GM18517 (cell line): Measurements from ENCODE around the gene COA1.
A peak's percentile ranks its signal among the peaks of the same experiment; 100 is the strongest.
"Not testable (repeated sequence)": the region's sequence is repeated elsewhere in the genome, so short reads cannot be mapped to it uniquely, and the experiment has no call there.

Experiments
- ATAC-seq: cut with Tn5 transposase; IDR thresholded peaks from one replicate; pipeline ENCODE4 v1.9.1; 2021; ENCODE audit warnings: mild to moderate bottlenecking, moderate library complexity; ENCODE audit not compliant: unreplicated experiment

COA1 gene, protein sequence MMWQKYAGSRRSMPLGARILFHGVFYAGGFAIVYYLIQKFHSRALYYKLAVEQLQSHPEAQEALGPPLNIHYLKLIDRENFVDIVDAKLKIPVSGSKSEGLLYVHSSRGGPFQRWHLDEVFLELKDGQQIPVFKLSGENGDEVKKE

DNA sequence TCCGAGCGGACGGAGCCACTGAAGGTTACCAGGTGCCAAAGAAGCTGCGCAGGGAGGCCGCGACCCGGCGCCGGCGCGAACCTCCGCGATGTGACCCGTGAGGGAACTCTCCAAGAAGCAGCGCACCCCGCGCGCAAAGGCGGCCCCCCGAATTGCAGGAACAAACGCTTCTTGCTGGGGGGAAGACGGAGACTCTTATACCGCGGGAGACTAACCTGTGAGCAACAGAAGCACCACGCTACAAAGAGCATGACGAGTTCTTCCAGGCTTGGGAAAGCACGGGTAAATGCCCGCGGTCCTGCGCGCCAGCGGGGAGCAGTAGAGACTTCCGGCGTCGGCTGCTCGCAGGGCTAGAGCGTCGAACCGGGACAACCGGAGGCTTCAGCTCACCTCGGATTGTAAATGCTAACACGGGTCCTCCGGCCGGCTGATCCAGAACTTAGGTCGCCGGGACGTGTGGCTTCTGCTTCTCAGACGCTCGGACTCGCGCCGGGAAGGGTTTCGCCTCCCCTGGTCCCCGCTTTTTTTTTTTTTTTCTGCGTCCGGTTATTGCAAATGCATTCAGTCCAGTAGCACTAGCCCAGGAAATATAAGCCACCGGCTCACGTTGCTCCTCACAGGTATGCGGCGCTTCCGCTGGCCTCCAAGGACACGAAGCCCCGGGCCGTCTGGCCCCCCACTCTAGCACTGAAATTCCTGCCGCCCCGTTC, at the start of gene COA1:
Gene COA1, minus strand, starts transcription at position 310 of the 710 bp plus-strand sequence. CDS start 80,909 bp downstream, outside the sequence.
- peak; percentile 79 for ATAC-seq

DNA sequence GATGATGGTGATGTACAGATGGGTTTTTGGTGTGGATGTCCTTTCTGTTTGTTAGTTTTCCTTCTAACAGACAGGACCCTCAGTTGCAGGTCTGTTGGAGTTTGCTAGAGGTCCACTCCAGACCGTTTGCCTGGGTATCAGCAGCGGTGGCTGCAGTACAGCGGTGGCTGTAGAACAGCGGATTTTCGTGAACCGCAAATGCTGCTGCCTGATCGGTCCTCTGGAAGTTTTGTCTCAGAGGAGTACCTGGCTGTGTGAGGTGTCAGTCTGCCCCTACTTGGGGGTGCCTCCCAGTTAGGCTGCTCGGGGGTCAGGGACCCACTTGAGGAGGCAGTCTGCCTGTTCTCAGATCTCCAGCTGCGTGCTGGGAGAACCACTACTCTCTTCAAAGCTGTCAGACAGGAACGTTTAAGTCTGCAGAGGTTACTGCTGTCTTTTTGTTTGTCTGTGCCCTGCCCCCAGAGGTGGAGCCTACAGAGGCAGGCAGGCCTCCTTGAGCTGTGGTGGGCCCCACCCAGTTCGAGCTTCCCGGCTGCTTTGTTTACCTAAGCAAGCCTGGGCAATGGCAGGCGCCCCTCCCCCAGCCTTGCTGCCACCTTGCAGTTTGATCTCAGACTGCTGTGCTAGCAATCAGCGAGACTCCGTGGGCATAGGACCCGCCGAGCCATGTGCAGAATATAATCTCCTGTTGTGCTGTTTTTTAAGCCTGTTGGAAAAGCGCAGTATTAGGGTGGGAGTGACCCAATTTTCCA, 49.1 kb upstream of the COA1 start:
- ATAC-seq: not testable (repeated sequence)

DNA sequence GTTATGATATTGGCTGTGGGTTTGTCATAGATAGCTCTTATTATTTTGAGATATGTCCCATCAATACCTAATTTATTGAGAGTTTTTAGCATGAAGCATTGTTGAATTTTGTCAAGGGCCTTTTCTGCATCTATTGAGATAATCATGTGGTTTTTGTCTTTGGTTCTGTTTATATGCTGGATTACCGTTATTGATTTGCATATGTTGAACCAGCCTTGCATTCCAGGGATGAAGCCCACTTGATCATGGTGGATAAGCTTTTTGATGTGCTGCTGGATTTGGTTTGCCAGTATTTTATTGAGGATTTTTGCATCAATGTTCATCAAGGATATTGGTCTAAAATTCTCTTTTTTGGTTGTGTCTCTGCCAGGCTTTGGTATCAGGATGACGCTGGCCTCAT, 45.9 kb upstream of the COA1 start:
- ATAC-seq: not testable (repeated sequence)

DNA sequence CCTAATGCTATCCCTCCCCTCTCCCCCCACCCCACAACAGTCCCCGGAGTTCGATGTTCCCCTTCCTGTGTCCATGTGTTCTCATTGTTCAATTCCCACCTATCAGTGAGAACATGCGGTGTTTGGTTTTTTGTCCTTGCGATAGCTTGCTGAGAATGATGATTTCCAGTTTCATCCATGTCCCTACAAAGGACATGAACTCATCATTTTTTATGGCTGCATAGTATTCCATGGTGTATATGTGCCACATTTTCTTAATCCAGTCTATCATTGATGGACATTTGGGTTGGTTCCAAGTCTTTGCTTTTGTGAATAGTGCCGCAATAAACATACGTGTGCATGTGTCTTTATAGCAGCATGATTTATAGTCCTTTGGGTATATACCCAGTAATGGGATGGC, 43.9 kb upstream of the COA1 start:
- not testable (repeated sequence) for ATAC-seq

DNA sequence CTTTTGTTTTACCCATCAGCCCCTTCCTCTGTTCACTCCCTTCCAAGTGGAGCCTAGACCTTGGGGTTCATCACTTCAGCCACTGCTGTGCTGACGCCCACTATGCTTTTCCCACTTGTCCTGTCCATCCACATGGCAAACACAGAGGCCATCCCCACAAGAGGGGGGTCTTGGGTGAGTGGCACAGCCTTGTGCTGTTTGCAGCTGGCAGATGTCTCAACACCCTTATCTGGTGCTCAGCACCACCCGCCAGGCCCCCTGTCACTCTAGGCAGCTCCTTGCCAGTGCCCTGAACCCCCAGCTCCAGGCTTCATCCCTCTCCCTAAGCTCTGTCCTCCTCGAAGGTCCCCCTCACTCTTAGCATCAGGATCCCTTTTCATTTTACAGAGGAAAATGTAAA, 42.2 kb upstream of the COA1 start:
- no peak for ATAC-seq

DNA sequence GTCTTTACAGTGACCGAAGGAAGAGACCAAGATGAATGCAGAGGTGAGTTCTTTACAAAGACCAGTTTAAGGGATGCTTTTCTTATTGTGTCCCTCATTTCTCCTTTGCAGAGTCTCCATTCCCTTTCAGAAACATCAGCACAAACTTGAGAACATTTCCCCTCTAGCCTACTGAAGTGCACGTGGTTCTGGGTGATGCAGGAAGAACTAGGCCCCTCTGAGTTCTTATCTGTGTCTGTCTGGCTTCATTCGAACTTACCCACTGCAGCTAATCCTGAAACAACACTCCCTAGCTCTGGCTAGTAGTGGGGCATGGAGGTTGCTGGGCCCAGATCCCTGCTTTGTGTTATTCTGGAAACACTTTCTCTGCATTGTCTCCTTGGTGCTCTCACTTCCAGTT, 41.8 kb upstream of the COA1 start:
- ATAC-seq: no peak

DNA sequence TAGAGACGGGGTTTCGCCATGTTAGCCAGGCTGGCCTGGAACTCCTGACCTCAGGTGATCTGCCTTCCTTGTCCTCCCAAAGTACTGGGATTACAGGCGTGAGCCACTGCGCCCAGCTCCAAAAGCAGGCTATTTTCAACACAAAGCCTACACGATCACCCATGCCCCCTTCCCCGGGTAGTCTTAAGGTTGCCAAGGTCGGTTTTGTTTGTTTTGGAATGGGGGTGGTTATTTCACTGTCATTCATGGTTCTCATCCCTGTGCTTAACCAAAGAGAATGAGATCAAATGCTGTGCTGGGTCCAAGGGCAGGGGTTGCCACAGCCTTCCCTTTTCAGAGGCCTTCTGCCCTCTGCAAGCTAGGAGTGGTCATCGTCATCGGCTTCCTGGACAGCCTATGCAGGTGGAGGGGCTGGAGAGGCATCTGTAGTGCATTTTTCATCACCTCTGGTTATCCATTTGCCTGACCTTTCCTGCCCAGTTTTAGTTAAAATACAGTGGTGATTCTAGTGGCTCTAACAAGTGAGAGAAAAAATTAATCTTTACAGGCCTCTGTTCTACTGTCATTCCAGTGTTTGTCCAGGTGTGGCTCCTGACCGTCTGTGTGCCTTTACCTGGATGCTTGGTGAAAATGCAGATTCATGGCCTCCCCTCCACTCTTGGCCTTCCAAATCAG, 40.6 kb upstream of the COA1 start:
- ATAC-seq: no peak

DNA sequence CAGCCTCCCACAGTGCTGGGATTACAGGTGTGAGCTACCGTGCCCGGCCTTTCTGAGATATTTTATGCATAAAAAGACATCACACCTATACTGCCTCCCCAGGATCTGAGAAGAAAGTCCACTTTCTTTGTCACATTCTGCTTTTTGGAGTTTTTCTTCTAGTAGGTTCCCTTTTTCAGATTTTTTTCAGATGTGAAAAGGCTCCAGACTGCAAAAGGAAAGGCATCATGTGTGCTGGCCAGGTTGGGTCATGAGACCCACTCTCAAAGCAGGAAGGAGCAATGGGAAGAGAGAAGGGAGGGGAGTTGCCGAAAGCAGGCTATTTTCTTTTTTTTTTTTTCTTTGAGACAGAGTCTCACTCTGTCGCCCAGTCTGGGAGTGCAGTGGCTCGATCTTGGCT, 40.0 kb upstream of the COA1 start:
- ATAC-seq: no peak

DNA sequence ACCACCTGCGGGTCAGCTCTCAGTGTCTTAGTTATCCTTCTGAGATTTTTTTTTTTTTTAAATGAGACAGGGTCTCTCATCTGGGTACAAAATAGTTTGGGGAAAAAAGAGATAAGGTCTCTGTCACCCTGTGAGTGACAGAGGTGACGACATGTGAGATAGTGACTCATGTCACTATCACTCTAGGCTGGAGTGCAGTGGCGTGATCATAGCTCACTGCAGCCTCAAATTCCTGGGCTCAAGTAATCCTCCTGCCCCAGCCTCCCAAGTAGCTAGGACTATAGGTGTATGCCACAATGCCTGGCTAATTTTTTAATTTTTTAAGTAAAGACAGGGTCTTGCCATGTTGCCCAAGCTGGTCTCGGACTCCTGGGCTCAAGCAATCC, 39.6 kb upstream of the COA1 start:
- ATAC-seq: no peak

DNA sequence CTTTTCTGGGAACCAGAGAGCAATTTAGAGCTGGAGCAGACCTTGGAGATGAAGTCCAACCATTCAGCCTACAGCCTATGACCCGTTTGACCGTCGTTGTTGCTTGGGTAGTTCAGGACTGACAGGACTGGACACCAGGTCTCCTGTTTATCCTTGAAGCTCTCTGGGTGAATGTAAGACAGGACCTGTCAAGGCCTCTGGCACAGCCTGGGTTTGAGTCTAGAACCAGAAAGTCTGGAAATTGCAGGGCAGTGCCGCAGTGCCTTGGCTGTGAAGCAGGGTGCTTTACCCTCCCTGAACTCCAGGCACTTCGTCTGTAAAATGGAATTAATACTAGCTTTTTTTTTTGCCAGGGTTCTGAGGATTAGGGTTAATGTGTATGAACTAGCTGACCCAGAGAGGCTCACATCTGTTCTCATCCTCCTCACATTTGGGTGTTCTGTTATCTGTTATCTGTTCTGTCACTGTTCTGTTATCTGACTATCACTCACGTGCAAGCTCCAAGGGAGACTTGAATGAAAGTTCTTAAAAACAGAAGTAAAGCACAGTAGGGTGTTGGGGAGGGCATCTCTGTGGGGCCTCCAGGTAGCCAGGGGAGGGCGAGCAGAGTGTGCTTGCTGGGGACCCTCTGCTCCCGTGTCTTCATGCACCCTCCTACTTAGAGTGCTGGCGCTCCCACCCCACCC, 39.0 kb upstream of the COA1 start:
- no peak for ATAC-seq

DNA sequence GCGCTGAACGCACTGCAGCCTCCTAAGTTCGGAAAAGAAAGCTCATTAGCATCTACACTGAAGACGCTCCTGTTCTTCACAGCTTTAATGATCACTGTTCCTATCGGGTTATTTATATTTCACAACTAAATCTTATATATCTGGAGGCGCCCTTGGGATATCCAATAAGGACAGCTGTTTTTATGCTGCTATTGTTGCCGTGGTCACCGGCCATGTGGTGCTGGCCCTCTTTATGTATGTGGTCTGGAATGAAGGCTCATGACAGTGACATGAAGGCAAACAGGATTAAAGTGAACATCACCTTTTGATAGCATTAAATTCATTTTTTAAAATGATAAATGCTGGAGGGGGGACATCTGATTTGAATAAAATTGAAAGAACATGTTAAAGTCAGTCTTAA, 38.0 kb upstream of the COA1 start:
- no peak for ATAC-seq

DNA sequence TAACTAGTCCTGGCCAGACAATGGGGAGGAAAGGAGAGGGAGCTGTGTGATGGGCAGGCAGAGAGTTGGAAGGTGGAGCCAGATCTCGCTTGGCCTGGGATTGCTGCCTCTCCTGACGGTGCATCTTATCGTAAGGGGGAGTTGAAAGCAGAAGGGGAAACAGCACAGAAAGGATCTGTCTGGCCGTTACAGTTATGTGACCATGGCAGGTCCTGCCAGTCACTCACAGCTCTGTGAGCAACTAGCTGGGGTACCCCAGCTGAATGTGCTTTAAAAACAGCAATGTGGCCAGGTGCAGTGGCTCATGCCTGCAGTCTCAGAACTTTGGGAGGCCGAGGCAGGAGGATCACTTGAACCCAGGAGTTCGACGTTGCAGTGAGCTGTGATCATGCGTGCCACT, 37.2 kb upstream of the COA1 start:
- ATAC-seq: no peak

DNA sequence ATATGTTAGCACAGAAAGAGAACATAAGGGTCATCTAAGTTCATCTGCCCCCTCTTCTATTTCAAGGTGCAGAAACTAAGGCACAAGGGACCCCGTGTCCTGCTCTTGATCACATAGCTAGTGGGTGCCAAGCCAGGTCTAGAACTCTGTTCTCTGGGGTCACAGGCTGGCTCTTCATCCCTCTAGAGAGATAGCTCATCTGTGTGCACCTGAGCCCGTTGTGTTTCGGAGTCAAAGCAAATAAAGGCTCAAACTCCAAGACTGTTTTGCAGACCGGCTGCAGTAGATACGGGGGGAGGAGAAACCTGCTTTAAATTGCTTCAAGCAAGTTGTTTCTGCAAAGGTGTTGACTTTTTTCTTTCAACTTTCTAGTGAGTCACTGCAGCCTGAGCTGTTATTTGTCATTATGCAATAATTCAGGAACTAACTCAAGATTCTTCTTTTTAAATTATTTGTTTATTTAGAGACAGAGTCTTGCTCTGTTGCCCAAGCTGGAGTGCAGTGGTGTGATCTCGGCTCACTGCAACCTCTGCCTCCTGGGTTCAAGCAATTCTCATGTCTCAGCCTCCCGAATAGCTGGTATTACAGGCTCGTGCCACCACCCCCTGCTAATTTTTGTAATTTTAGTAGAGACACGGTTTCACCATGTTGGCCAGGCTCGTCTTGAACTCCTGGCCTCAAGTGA, 35.6 kb upstream of the COA1 start:
- no peak for ATAC-seq

DNA sequence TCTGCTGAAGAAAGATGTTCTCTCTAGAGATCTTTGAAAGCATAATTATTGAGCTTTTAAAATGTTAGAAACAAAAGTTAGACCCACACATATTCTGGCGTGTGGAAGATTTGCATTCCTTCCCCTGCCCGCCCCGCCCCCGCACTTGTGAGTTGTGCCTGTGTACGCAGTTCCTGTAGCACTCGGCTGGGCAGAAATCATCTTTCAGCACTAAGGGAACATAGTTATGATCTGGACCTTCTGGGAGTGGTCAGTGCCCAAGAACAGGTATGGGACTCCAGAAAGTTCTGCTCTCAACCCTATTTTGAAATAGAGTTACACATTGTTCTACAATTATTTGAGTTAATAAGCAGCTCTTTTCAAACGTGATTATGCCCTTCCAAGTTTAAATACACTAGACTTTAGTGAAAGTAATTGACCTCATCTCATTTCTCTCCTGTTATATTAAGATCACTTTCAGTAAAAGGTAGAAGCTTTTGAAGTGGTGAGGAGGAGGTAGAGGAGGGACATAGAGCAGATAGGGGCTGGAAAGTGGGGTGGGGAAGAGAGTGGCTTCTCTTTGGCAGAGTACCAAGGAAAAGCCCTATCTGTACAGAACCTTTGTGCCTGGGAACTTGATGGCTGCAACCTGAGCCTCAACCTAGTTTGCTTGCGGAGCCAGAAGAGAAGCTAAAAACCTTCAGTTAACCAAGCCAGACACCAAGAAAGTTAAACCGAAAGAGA, 34.9 kb upstream of the COA1 start:
- ATAC-seq: peak; percentile 42

DNA sequence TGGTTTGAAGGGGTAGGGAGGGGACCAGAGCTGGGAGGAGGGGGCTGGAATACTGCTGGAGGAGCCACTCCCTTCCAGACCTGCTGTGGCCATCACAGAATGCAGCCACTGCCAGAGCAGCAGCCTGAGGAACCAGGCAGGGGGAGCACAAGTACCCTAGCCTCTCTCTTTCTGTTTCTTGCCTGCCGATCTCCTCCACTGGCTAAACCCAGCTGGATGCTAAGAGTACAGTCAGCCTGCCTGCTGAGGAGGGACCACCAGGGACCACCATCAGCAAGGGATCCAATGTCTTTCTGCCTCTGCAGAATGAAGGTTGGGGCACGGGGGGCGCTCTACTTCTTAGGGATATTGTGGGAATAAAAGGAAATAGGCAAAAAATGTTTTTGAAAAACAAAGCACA, 33.9 kb upstream of the COA1 start:
- ATAC-seq: no peak

DNA sequence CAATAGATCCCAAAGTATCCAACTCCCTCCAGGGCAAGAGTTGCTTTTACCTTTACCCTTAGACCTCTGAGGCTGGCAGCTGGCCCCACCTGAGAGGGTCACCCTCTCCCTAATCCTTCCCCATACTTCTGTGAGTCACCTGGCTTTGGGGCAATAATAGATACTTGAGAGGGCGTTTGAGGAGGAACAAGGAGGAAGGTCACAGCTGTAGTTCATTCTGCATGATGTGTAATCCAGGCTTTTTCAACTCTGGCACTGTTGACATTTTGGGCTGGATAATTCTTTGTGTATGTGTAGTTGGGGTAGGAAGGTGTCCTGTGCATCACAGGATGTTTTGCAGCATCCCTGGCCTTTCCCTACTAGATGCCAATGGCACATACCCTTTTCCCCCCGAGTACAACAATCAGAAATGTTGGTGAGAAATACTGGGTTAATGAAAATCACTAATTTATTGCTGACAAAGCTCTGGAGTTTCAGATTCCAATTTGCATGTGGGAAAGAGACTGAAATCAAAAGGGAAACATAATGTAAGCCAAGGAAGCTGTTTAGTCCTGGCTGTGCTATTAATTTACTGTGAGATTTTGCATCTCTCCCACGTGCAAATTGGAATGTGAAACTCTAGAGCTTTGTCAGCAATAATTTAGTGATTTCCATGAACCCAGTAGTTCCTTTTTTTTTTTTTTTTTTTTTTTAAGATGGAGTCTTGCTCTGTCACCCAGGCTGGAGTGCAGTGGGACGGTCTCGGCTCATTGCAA, 32.8 kb upstream of the COA1 start:
- ATAC-seq: no peak

DNA sequence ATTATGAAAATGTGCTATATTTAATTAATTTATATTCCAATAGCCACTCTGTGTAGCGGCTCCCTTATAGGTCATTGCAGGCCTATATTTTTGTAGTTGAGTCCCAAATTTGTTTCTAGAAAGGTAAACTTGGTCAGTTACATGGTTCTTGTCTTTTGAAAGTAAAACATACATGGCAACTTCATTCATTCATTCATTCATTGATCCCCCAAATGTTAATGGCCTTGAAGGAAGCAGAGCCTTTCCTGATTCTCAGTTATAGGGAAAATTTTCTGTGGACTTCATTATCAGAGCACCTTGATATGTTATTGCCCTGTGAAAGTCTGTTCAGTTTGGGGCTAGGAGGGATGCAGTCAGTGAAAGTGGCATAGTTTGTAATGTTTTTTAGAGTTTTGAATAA, 32.1 kb upstream of the COA1 start:
- no peak for ATAC-seq

DNA sequence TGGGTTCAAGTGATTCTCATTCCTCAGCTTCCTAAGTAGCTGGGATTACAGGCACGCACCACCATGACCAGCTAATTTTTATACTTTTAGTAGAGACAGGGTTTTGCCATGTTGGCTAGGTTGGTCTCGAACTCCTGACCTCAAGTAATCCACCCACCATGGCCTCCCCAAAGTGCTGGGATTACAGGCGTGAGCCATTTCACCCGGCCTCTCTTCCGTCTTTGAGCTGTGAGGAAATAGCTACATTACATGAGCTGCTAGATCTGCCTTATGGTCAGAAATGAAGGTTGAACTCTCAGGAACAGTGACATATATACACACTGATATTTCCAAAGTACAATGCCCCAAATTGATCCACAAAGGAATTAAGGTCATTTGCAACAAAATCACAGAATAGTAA, 31.5 kb upstream of the COA1 start:
- ATAC-seq: no peak
